HG02885 (cell line): ENCODE results near the gene SFMBT1.
A peak's percentile ranks its signal among the peaks of the same experiment; 100 is the strongest.

ENCODE experiments used
- ATAC-seq: cut with Tn5 transposase; IDR thresholded peaks from one replicate; pipeline ENCODE4 v1.9.1; 2021; ENCODE audit warnings: mild to moderate bottlenecking; ENCODE audit not compliant: unreplicated experiment, poor library complexity

SFMBT1 gene

DNA sequence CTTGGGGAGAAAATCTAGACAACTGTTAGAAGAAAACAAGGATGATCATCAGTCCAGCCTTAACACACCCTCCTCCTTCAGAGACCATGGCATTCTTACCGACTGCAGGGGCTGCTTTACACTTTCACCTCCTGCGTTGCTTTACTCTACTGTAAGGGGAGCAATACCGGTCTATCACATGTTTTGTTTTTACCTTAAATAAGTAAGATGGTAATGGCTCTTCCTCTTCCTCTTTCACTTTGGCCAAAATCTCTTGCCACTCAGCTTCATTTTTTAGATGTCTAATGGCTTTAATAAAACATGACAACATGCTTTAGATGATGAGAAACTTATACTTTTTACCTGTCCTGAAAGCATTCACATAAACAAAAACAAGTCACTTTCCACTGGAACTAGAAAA, 115.1 kb downstream of the SFMBT1 start:
- no peak for ATAC-seq

- ATAC-seq: no peak
Measured at GRCh38 chr3:52926554-52926953, 119.3 kb downstream of the SFMBT1 start.

GRCh38 chr3:52925405-52926313, 120.2 kb downstream of the SFMBT1 start:
- no peak for ATAC-seq

GRCh38 chr3:52923963-52924362, 121.9 kb downstream of the SFMBT1 start:
- no peak for ATAC-seq

- ATAC-seq: no peak
Measured at GRCh38 chr3:52920841-52921240, 125.0 kb downstream of the SFMBT1 start.

DNA sequence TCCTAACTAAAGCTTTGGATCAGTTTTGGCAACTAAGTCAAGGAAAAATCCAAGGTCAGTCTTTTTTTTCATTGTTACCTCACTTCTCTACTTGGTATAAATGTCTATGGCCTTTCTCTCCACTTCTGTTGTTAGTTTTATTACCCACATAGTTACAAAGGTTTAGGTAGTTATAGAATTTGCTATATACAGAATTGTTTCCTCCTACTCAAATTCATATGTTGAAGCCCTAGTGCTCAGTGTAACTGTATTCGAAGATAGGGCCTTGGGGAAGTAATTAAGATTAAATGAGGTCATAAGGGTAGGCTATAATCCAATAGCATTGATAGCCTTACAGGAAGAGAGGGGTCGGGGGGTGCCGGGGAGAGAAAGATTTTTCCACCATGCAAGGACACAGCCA, 128.8 kb downstream of the SFMBT1 start:
- no peak for ATAC-seq

DNA sequence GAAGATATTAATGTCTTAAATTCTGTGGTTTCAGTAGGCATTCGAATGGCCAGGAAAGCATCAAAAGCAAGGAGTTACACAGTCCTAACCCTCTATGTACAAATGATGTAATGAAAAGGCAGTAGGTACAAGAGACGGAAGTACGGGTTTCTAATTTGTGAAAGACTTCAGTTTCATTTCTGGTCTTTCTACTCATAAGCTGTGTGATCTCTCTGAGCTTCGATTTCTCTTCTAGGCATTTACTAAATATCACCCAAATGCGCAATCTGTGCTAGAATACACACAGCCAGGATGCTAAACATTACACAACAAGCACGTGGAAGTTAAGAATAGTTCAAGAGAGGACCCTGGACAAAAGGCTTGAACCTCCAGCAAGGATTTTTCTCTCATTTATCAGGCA, 130.6 kb downstream of the SFMBT1 start:
- ATAC-seq: no peak

GRCh38 chr3:52912885-52913731, 132.8 kb downstream of the SFMBT1 start:
- ATAC-seq: no peak

DNA sequence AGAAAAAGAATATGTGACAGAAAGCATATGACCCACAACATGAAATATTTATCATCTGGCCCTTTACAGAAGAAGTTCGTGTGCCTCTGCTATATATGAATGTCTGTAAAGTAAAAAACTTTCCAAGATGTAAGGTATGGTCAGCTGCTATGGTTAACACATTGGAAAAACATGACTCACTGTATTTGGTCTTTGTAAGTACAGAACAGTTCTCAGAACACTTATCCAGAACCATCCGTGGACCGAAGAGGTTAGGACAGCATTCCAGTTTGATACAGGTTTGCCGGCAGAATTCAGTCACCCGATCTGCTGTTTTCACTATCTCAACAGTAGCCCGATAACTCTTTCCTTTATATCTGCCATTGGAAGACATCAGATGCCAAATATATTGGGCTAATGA, 135.1 kb downstream of the SFMBT1 start:
- ATAC-seq: no peak

DNA sequence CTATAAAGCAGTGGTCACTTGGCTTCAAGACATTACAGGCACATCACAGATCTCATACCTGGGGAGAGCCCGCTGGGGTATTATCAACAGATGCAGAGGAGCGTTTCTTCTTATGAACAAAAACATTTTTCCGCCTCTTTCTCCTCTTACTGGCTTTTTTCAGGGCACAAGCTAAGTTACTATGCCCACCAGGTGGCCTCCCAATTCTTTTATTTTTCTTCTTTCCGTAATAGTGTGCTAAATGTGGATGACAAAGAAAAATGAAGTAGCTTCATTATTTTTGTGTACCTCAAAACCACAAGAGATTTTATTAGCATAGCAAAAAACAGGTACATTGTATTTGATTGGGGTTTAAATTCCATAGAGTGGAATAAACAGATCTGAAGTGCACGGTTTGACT, 138.4 kb downstream of the SFMBT1 start:
- no peak for ATAC-seq

DNA sequence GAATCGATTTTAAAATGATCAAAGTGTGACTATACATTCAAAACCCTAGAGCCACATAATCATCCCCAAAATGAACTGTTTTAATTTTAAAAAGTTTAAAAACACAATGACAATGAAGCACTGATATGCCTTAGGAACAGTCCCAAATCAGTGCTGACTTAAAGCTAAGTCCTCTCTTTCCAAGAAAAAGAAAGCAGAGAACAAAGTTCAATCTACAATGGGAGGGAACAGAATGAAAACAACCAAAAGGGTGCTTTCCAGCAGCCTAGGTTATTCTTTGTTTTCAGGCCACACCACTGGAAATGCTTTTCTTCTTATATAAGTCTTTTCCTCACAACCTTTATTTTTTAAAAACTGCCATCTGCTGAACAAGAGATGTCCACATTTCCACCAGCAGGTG, 141.3 kb downstream of the SFMBT1 start:
- no peak for ATAC-seq

GRCh38 chr3:52904000-52904399, 141.9 kb downstream of the SFMBT1 start:
- no peak for ATAC-seq

DNA sequence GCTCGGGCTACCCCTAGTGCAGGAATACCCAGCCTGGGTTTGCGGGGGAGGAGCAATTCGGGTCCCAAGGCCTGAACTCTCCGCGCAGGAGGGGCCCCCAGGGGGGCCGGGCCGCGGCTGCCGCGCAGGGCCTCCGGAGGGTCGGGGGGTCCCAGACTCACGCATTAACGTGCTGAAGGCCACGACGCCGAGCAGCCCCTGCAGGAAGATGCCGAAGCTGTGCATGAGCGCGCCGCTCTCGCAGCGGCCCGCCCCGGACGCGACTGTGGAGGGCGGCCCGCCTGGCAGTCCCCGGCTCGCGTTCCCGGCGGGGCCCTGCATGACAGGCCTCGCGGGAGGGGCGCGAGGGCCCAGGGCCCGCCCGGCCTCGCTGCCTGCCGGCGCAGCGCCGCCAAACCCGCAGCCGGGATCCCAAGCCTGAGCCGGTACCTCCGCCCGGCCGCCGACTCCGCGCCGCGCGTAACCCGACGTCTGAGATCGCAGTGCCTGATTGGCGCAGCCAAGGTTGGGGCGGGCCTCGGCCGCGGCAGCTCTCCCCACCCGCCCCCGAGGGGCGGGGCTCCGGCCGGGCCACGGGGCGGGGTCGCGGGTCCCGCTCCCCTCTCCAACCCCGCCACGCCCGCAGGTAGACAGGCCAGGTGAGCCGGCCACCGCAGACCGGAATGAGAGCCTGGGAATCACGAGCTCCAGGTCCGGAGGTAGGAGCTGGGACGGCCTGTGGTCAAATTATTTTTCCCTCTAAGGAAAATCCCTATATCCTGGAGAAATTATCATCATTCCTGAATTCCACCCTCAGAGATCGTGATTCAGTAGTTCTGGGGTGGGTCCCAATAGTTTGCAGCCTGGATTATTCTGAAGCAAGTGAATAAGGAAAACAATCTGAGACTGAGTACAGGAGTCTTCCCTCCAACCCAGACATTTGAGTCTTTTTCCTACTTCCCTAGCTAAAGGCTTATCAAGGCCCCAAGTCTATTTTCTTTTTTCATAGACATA, 148.4 kb downstream of the SFMBT1 start, which contains the start of gene STIMATE:
STIMATE (minus strand) TSS at position 419 of the 993 bp plus-strand sequence; CDS start at position 321, 98 bp downstream.
- ATAC-seq: peak; percentile 95

- ATAC-seq: no peak
Measured at GRCh38 chr3:52896613-52897012, 149.3 kb downstream of the SFMBT1 start.

DNA sequence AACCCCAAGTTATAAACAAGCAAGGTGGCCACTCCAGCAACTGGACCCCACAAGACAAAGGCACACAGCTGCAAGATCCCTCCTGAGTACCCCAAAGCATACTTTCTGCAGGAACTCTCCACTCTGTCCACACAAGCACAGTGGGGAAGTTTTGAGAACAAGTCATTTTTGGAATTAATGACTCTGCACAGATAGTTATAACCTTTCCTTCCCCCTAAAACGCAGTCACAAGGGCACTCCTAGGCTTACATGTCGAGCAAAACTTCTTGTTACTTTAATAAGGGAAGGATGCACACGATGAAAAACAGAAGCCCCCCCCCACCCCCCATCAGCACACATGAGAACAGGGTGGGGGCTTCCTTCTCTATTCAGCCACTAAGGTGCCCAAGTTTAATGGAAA, 149.7 kb downstream of the SFMBT1 start:
- ATAC-seq: no peak

- no peak for ATAC-seq
Measured at GRCh38 chr3:52895418-52895817, 150.5 kb downstream of the SFMBT1 start.

GRCh38 chr3:52894756-52895155, 151.1 kb downstream of the SFMBT1 start:
- no peak for ATAC-seq

DNA sequence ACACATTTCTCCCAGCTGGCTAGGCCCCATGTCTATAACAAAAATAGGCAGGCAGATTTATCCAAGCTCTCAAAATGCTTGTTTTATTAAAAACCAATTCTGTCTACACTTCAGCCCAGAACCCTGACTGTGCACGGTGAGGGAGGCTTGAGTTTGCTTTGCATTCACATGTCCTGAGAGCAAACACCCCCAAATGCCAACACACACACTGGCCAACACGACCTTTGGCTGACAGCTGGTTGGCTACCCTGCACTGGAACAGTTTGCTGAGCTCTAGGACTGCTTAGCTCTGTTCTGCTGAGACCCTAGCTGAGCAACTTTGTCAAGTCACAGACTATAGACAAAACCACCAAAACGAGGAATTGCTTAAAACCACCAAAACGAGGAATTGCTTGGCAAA, 152.2 kb downstream of the SFMBT1 start:
- ATAC-seq: no peak

DNA sequence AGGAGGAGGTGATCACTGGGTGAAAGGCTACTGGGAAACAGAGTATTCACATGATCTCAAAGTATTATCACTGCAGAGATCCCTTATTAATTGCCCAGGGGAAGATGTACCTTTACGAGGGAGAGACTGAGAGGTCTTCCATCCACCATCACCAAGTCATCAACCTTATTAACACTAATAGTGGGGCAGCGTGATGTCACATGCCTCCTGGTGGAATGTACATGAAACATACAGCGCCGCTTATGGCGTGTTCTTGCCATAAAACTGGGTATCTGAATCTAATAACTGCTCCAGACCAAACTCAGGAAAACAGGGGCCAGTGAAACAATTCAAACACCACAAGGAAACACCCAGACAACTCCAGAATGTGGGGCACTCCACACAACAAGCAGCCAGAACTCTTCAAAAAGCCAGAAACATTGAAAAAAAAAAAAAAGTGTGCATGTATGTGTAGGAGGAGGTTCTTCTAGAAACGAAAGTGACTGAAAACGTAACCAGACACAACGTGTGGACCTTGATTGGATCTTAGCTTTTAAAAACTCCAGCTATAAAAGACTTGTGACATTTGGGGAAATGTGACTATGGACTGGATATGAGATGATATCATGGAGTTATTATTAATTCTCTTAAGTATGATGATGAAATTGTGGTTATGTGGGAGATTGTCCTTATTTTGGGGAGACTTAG, 153.1 kb downstream of the SFMBT1 start:
- no peak for ATAC-seq

DNA sequence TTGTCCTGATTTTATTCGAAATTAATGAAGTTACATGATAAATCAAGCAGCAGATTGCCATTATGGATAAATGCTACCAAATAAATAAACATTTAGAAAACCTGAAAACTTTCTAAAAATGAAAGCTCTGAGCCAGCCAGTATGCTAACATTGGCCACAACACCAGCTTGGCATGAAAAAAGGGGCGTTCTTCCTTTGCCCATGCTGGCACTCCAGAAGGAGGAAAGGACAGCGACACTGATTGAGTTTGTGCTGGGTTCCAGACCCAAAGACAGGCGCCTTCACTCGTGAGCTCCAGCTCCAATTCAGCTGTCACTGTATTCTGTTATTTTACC, 153.6 kb downstream of the SFMBT1 start:
- no peak for ATAC-seq
